GM18502 (cell line): Measurements from ENCODE around the gene NFATC2.

Experiments used
- ATAC-seq: cut with Tn5 transposase; IDR thresholded peaks from one replicate; pipeline ENCODE4 v1.9.1; 2021; ENCODE audit warnings: mild to moderate bottlenecking; ENCODE audit not compliant: unreplicated experiment, poor library complexity

Gene NFATC2

DNA sequence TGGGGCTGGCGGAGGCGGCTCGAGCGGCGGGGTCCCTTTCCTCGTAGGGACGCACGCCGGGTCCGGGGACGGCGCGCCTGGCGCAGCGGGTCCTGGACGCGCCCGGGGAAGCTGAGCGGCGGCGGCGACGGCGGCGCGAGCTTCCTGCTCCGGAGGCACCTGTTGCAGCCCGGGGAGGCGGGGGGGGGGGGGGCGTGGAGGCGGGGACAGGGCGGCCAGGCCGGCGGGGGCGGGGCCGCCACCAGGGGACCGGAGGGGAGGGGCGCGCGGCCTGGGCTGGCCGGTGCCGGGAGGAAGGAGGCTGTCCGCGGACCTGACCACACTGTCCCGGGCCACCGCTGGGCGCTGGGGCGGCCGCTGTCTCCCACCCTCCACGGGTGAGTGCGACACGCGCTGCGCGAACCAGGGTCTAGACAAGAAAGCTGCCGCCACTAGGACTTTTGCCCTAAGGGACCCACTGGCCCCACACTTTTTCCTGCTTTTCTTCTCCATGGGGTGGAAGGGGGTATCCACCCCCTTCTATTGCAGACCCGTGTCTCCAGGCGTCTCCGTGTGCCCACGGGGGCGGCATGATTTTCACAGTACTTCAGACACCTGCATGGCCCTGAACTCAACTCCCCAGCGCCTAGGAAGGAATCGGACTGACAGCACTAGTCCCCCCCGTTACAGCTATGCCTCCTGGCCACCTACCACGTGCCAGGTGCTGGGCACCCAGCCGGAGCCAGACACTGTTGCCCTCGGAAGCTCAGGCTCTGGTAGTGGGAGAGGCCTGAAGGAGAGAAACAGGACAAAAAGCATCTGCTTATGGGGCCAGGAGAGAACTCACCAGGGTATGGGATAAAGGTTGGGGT is at the start of gene NFATC2:
TSS of gene NFATC2 (minus strand) at position 149 of the 851 bp plus-strand sequence. CDS start 220 bp downstream, outside the sequence.
- ATAC-seq: peak; percentile 38

DNA sequence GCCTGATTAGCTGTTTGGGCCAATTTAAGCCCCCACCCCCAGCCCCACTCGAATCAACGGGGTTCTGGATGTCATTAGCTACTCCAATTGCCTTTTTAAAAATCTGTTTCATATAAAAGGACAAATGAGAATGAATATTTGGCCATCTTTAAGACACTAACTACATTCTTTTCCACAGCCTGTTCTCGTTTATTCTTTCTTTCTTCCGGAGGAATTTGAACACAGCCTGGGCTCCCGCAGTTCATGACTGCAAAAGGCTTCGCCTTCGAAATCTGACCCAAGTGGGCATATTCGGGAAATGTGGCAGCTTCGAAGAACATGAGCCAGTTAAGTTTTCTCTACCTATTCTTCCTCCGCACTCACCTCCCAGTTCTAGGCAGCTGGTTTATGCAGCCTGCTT is 49.4 kb upstream of the NFATC2 start:
- ATAC-seq: no peak

DNA sequence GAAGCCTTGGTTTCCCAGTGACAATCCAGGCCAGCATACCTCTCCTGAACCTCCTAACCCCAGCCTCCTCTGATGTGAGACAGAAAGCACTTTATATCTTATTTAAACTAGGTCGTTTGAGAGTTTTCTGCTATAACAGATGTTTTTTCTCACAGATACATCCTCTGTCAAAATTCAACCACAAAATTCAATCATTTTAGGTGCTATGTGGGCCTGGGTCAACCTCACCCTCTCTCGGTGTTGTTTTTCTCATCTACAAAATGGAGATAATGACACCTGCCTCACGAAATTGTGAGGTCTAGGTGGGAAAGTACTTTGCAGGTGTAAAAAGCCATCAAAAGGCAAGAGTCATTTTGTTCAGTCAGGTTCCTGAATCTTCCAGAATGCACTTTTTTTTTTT is 46.2 kb upstream of the NFATC2 start:
- no peak for ATAC-seq

DNA sequence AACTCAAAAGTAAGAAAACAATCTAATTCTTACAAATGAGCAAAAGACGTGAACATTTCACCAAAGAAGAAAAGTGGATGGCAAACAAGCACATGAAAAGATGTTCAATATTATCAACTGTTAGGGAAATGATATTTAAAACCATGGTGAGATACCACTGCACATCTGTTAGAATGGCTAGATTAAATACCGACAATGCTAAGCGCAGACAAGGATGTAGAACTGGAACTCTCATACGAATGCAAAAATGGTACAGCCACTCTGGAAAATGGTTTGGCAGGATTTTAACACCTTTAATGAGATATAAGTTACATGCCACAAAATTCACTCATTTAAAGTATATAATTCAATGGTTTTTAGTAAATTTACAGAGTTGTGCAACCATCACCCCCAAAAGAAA is 44.6 kb upstream of the NFATC2 start:
- no peak for ATAC-seq

DNA sequence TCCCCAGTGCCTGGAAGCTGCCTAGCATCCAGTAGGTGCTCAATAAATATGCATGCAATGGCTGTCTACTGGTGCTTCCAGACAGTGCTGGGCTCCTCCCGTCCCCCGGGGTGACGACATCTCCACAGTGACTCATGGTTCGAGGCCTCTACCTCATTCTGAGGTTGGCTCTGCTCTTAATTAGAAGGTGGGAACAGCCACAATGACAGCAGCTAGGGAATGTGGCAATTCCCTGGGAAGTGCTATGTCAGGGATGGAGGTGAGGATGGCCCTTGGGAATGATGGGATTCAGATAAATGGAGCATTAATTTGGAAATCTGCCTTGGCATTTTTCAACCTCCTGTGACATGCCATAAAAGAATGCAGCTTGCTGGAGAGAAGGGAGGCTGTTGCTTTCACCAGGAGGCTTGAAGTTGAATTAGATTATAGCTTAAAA is 43.5 kb upstream of the NFATC2 start:
- no peak for ATAC-seq

DNA sequence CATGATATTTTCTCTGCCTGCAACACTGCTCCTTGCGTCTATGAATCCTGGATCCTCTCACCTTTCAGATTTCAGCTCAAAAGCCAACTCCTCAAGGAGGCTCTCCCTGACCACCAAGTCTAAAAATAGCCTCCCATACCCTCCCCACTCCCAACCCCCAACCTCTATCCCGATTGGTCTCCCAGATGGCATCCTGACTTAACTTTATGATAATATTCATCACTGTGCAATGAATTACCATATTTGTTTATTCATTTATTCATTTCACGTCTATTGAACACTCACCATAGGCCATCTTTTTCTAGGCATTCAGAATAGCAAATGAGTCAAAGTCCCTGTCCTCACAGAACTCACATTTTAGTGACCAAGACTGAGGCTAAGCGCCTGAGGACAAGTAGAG is 42.6 kb upstream of the NFATC2 start:
- no peak for ATAC-seq

DNA sequence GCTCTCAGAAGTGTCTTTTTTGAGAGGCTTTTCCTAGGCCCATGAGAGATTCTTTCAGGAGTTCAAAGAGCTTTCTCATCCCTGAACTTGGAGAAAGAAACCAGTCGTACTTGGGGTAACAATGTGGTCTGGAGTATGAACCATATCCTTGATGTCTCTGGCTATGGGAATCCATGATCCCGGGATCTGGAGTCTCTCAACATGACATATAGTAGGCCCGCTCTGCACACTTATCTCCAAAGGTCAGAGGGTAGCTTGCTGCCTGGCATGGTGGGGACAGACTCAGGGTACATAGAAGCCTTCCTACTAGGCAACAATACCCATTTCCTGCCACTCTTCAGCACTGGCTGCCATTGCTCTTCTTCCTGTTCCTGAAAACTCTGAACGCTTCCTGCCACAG is 42.2 kb upstream of the NFATC2 start:
- no peak for ATAC-seq

DNA sequence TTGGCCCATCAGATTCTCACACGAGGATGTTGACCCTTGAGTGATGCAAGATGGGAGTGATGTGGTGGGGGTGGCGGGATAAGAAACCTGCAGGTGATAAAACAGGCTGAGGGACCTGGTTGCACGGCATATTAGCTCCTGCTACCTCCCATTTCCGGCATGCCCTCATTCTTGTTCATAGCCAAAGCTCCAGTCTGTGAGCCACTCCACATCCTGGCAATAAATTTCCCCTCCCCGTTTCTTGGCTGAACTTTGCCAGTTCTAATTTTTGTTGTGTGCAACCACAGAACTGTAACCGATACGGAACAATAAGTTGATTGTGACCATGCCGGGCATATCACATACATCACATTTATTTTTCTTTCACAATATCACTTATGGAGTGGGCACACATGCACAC is 41.6 kb upstream of the NFATC2 start:
- no peak for ATAC-seq

DNA sequence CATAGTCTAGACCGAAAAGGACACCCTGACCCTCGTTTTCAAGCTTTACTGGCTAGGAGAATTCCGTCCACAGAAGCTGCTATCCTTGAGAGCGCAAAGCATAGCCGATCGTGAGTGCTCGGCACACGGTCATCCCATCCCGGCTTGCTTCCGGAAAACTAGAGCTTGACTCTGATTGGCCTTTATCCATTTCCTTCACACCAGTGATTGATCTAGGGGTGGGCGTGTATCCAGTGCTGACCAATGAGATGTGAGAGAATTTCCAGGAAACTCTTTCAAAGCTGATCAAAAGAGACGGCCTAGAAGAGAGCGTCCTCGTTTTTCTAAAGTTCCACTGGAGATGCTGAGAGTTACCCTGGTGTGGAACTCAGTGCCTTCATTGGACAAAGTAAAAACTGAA is 41.0 kb upstream of the NFATC2 start:
- no peak for ATAC-seq

DNA sequence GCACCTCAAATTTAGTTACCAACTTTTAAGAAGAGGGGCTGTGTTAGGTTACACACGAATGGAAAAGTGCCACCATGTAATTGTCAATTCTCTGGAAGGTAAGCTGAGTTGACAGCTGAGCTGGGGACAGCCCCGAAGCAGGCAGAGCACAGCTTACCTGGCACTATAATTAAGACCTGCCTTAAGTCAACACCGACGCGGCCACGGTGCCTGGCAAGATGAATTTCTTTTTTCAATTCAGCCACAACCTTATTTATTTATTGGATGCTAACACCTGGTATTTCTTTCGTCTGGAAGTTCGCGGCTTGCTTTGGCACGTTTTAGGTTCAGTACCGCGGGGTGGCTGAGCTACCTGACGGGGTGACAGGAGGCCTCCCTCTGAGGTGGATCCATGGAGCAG is 40.6 kb upstream of the NFATC2 start:
- no peak for ATAC-seq

DNA sequence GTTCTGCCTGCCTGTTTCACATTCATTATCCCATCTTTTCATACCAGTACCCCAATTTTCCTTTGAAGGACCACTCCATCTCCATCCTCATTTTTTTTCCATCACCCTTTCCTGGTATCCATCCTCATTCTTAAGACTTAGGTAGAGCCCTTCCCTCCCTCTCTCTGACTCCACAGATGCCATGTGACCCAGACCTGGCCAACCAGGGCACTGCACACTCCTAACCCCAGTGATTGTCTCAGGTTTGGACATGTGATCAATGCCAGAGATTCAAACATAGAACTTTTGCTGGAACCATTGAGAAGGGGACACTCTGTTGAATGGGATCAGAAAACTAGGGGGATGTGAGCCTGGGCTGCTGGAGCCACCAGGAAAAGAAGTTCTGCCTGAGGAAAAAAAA is 39.1 kb upstream of the NFATC2 start:
- no peak for ATAC-seq

DNA sequence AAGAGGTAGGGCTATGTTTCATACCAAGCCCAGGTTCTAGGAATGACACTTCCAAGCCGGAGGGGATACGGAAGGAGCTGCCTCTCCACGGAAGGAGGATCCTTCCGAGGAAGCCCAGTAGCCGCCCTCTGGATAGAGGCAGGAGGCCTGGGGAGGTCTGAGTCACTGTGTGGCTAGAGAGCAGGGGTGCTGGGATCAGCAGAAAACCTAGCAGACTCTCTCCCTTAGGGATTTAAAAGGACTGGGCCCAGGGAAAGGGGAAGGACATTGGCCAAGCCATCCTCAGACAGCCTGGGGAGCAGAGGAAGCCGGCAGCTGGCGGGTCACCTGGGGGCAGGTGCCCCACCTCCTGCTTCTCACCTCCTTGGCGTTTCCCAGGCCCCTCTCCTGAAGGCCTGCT is 36.6 kb upstream of the NFATC2 start:
- ATAC-seq: no peak

DNA sequence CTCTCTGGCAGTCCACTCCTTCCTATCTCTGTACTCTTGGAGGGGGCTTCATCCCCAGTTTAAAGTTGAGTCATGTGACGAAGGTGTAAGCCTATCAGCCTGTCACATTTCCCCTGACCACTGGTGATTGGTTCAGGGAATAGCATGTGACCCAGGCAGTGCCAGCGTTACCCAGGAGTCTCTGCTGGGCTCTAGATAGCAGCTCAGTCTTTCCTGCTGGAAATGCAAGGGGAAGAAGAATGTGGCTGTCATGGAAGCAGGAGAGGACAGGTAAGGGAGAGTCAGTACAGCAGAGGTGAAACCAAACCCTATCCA is 35.6 kb upstream of the NFATC2 start:
- no peak for ATAC-seq

DNA sequence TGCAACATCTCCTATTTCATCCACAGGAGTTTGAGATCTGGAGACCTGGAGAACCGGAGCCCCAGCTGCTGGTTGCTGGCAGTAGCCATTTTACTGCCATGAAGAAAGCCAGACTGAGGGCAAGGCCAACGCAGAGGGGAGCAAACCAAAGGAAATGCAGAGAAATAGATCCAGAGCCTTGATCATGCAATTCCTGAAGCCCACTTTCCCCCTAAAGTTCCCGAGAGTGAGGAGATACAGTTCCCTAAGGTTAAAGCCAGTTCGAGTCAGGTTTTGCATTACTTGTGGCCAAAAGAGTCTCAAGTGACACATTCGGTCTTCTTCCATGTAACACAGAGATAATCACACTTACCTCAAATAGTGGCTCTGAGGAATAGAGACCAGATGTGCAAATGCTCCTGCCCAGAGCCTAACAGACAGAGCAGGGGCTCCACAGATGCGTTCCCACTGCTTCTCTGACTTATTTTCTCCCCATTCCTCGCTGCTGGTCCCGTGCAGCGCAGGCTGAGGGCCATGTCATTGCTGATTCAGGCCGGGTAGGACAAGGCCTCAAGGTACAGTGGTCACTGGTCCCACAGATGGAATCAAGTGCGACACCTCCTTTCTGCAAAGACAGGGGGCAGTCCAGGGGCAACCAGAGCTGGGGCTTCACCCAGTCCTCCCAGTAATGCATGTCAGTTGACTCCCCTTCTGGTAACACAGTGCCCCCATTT is 35.1 kb upstream of the NFATC2 start:
- ATAC-seq: no peak

DNA sequence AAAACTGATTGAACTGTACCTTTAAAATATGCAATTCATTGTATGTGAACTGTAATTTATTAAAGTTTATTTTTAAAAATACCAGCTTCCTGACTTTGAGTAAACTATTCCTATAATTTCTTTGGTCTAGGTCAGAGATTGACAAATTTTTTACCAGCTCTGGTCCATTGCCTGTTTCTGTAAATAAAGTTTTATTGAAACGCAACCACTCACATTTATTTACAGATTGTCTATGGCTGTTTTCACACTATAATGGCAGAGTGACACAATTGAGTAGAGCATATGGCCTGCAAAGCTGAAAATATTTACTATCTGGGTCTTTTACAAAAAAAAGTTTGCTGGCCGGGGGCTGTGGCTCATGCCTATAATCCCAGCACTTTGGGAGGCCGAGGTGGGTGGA is 33.0 kb upstream of the NFATC2 start:
- ATAC-seq: no peak

DNA sequence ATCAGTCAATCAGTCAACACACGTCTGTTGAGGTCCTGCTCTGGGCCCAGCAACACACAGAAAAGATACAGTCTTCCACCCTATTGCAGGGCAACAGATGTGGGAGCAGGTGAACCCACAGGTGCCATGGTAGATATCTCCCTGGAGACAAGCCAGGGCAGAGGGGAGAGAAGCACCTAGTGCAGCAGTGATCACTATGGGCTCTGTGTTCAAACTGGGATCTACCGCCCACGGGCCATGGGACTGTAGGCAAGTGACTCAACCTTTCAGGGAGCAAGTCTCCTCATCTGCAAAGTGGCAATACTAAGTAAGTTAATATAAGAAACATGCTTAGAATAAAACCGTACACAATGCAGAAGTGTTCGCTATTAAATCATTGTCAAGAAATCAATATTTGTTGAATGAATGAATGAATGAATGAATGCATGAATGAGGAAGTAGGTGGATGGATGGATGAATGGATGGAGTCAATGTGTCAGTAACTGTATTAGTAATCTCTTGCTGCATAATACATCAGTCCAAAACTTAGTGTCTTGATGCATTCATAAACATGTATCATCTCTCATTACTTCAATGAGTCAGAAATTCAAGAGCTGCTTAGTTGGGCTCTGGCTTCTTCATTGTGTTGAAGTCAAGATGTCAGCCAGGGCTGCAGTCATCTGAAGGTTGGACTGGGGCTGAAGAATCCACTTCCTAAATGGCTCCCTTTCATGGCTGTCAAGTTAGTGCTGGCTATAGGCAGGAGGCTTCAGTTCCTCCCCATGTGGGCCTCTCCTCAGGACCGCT is 31.9 kb upstream of the NFATC2 start:
- ATAC-seq: no peak

DNA sequence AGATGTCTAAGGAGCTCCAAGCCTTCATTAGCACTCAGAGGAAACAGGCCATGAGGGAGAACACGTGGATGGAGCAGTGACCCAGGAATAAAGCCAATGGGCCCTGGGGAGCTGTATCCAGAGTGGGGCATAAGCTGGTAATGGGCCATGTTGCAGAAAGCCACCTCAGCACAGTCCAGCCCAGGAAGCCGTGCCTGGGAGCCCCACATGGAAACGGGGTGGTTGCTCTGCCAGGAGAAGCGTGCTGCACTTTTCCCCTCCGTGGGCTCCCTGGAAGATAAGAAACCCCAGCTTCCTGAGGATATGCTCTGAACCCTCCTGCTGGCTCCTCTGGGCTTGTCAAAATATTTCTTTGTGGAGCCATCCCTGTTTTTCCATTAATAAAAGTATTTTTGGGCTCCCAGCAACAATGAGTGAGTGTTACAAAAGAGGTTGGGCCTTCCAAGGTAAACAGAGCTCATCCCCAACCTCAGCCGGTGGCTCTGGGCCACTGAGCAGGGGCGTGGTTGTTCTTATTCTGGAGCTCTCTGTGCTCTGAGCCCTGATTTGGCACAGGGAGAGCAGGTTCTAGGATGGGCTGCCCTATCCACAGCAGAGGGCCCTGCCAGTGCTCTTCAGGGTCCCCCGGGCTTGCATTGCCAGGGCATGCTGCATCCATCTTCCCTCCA is 31.2 kb upstream of the NFATC2 start:
- ATAC-seq: no peak

DNA sequence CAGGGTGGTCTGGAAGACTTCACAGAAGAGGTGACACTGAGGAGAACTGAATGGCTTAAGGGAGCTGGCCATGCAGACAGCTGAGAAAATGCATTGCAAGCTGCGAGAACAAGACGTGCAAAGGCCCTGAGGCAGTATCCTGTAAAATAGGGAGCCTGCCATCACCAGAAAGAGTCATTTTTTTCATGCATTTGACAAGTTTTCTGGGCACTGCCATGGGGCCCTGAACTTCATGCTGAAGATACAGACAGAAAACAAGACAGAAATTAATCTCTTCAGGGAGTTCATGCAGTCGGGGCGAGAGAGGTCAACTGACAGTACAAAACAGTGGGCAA is 28.9 kb upstream of the NFATC2 start:
- ATAC-seq: no peak

DNA sequence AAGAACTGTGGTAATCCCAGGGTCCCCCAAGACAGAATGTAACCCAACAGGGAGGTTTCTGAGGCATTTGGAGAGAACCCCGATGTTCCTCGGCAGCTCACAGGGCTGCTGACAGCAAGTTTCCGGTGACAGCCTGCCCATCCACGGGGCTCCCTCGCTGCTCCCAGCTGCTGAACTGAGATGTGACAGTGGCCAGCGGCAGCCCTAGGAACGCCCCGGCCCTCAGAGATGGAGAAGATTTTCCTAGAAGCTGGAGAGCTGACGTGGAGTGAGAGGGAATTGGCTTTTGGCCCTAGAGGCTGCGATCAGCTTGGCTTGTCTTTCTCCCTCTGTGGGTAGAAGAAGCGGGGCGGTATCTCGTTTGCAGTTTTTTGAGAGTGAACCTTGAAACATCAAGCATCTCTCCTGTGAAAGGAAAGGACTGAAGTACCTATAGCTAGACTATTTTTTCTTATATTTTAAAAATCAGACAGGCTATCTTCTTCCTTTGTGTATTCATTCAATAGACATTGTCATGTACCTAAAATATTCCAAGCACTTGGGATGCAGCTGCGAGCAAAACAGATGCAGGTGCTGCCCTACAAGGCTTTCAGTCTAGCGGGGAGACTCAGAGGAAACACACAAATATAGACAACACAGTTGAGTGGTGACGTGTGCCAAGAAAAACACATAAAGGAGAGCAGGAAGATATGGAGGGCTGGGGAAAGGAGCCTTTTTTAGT is 28.4 kb upstream of the NFATC2 start:
- ATAC-seq: no peak
